Measurements from ENCODE around the gene LCLAT1. TPM values are rescaled to one million over a fixed set of nuclear protein-coding genes. Genes with fewer than 3 reads are reported as not detected.

The LCLAT1 gene
- total RNA-seq, 4 donors from 2014 or later, result 24.9 to 62.9 (median 36.3) TPM

- H3K27ac ChIP-seq (replicated peaks in 1 of 4), result no peak overlapping the region
- no peaks in the 10 kb centered on the region for H3K36me3 ChIP-seq
- no peaks in the 10 kb centered on the region for H3K9me3 ChIP-seq
- TF ChIP-seq POLR2AphosphoS5 (IDR thresholded peaks at IDR 0.05), result no peak
- TF ChIP-seq EP300 (IDR thresholded peaks at IDR 0.05), result no peak
- TF ChIP-seq POLR2A (IDR thresholded peaks at IDR 0.05; ENCODE audit: low read depth), result no peak
- TF ChIP-seq CTCF (IDR thresholded peaks at IDR 0.05), result no peak
- no peaks in the 10 kb centered on the region for H3K27me3 ChIP-seq
- DNase-seq (ENCODE audit: extremely low spot score), result no peak
- H3K4me3 ChIP-seq, result no peak overlapping the region
- WGBS, result 74% methylated on average over 4 of the region's 4 CpGs
- peaks cover 11 to 14% (median 12%) of the 10 kb centered on the region in 4 donors for H3K4me1 ChIP-seq
- intact Hi-C loops (cut with DNase I), result no loop called here
These were observed 9.1 kb upstream of the LCLAT1 start for GRCh38 chr2:30437809-30438548.

DNA sequence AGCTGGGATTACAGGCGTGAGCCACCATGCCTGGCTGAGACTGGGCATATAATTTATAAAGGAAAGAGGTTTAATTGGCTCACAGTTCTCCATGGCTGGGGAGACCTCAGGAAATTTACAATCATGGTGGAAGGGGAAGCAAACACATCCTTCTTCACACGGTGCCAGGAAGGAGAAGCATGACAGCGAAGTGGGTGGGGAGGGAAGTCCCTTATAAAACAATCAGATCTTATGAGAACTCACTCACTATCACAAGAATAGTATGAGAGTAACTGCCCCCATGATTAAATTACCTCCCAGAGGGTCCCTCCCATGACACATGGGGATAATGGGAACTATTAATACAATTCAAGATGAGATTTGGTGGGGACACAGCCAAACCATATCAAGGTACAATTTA is 7.8 kb upstream of the LCLAT1 start:
- no peaks in the 10 kb centered on the region for H3K9me3 ChIP-seq
- 81% methylated on average over 3 of the region's 3 CpGs for WGBS
- no peaks in the 10 kb centered on the region for H3K36me3 ChIP-seq
- intact Hi-C loops (cut with DNase I), result no loop called here
- no peaks in the 10 kb centered on the region for H3K27me3 ChIP-seq
- no peak overlapping the region for H3K27ac ChIP-seq (replicated peaks in 1 of 4)
- peaks cover 0 to 13% (median 2%) of the 10 kb centered on the region in 4 donors for H3K4me1 ChIP-seq
- DNase-seq (ENCODE audit: extremely low spot score), result no peak
- H3K4me3 ChIP-seq, result no peak overlapping the region
- TF ChIP-seq POLR2AphosphoS5 (IDR thresholded peaks at IDR 0.05) (no peak), EP300 (IDR thresholded peaks at IDR 0.05) (no peak), CTCF (IDR thresholded peaks at IDR 0.05) (no peak), POLR2A (IDR thresholded peaks at IDR 0.05; ENCODE audit: low read depth) (no peak)

GRCh38 chr2:30439879-30440278 is 7.2 kb upstream of the LCLAT1 start:
- Histone ChIP-seq H3K4me3 (no peak overlapping the region), H3K4me1 (peaks cover 0 to 13% (median 0%) of the 10 kb centered on the region in 4 donors), H3K9me3 (no peaks in the 10 kb centered on the region), H3K27me3 (no peaks in the 10 kb centered on the region), H3K36me3 (no peaks in the 10 kb centered on the region), H3K27ac (replicated peaks in 1 of 4) (no peak overlapping the region)
- TF ChIP-seq POLR2A (IDR thresholded peaks at IDR 0.05; ENCODE audit: low read depth) (no peak), POLR2AphosphoS5 (IDR thresholded peaks at IDR 0.05) (no peak), EP300 (IDR thresholded peaks at IDR 0.05) (no peak), CTCF (IDR thresholded peaks at IDR 0.05) (no peak)
- intact Hi-C loops (cut with DNase I), result no loop called here
- no peak for DNase-seq (ENCODE audit: extremely low spot score)
- 92% methylated on average over 5 of the region's 5 CpGs for WGBS

- no peak overlapping the region for H3K4me3 ChIP-seq
- H3K36me3 ChIP-seq, result no peaks in the 10 kb centered on the region
- no peak overlapping the region for H3K27ac ChIP-seq (replicated peaks in 1 of 4)
- no peaks in the 10 kb centered on the region for H3K27me3 ChIP-seq
- WGBS, result 86% methylated on average over 7 of the region's 7 CpGs
- peaks cover 0 to 13% (median under 1%) of the 10 kb centered on the region in 4 donors for H3K4me1 ChIP-seq
- DNase-seq (ENCODE audit: extremely low spot score), result no peak
- intact Hi-C loops (cut with DNase I), result no loop called here
- TF ChIP-seq EP300 (IDR thresholded peaks at IDR 0.05) (no peak), CTCF (IDR thresholded peaks at IDR 0.05) (no peak), POLR2AphosphoS5 (IDR thresholded peaks at IDR 0.05) (no peak)
- H3K9me3 ChIP-seq, result no peaks in the 10 kb centered on the region
These were observed 6.0 kb upstream of the LCLAT1 start for GRCh38 chr2:30441023-30441422.

DNA sequence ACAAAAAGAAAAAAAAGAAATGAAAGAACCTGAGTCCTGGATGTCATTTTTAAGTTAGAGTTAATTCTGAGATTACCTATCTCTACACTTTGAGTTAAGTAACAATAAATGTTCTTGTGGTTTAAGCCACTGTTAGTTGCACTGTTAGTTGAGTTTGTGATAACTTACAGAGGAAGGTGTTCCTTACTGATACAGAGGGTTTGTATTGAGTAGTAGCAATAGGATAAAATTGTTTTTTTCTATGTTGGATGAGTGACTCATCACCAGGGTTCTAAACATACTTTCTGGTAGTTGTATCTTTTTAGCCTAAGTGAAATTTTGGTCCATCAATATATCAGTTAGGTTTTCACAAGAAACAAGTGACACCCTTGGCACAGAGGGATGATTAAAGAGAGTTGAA is 4.0 kb upstream of the LCLAT1 start:
- Histone ChIP-seq H3K36me3 (no peaks in the 10 kb centered on the region), H3K9me3 (no peaks in the 10 kb centered on the region), H3K27ac (replicated peaks in 1 of 4) (no peak overlapping the region), H3K4me3 (no peak overlapping the region), H3K4me1 (peaks cover 0 to 14% (median 14%) of the 10 kb centered on the region in 4 donors), H3K27me3 (no peaks in the 10 kb centered on the region)
- no peak for DNase-seq (ENCODE audit: extremely low spot score)
- no peak for TF ChIP-seq EP300 (IDR thresholded peaks at IDR 0.05)
- TF ChIP-seq POLR2A (IDR thresholded peaks at IDR 0.05; ENCODE audit: low read depth), result no peak
- no peak for TF ChIP-seq CTCF (IDR thresholded peaks at IDR 0.05)
- TF ChIP-seq POLR2AphosphoS5 (IDR thresholded peaks at IDR 0.05), result no peak
- intact Hi-C loops (cut with DNase I), result no loop called here
